Skeletal muscle satellite cell (primary cell): Measurements from ENCODE around the gene ARPP19.
A peak's percentile ranks its signal among the peaks of the same experiment; 100 is the strongest.
"Not testable (repeated sequence)": the region's sequence is repeated elsewhere in the genome, so short reads cannot be mapped to it uniquely, and the experiment has no call there.

Experiments used
- H3K27me3 ChIP-seq: 2 replicates; pipeline ENCODE4 v1.7.0; 2013; ENCODE audit warnings: low read length; ENCODE audit not compliant: control insufficient read depth, insufficient read depth
- H3K36me3 ChIP-seq: 2 replicates; pipeline ENCODE4 v1.7.0; 2013; ENCODE audit warnings: mild to moderate bottlenecking, control low read depth, low read length; ENCODE audit not compliant: insufficient read depth
- H3K4me1 ChIP-seq: 2 replicates; pipeline ENCODE4 v1.7.0; 2013; ENCODE audit warnings: low read length; ENCODE audit not compliant: control insufficient read depth, insufficient read depth
- H3K4me2 ChIP-seq: 2 replicates; pipeline ENCODE4 v1.7.0; 2013; ENCODE audit warnings: mild to moderate bottlenecking, low read length
- H3K4me3 ChIP-seq: 2 replicates; pipeline ENCODE4 v1.7.0; 2013; ENCODE audit warnings: low read length
- H3K9ac ChIP-seq: 2 replicates; pipeline ENCODE4 v1.7.0; 2013; ENCODE audit warnings: mild to moderate bottlenecking, low read depth, low read length, moderate library complexity
- H3K9me3 ChIP-seq: replicated peaks from 2 replicates; pipeline ENCODE4 v1.7.0; 2013; ENCODE audit warnings: mild to moderate bottlenecking, control low read depth, low read length

The ARPP19 gene

GRCh38 chr15:52523647-52524046, 45.2 kb downstream of the ARPP19 start:
- Histone ChIP-seq H3K27me3 (no peaks in the 10 kb centered on the region), H3K4me1 (peaks cover 20% of the 10 kb centered on the region), H3K36me3 (no peaks in the 10 kb centered on the region), H3K9ac (no peak overlapping the region), H3K9me3 (no peaks in the 10 kb centered on the region), H3K4me3 (no peak overlapping the region), H3K4me2 (peak overlapping the region; percentile 40)

DNA sequence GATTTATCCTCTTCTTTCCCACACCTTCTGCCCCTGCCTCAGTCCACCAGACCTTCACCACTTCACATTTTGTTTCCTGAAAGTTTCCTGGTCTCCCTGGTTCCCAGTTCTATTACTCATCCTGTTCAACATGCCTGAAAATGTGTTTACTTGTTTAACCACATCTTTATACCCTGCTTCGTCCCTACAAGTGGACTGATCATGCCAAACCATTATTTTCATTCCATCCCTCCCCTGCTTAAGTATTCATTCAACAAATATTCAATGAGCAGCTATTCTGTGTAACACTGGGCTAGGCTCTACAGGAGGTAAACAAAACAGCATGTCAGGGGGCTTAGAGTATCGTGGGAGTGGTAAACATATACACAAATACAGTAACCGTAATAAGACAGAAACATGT, 45.6 kb downstream of the ARPP19 start:
- H3K4me3 ChIP-seq, result no peak overlapping the region
- H3K9me3 ChIP-seq, result no peaks in the 10 kb centered on the region
- peak overlapping the region; percentile 26 for H3K9ac ChIP-seq
- peaks cover 20% of the 10 kb centered on the region for H3K4me1 ChIP-seq
- H3K27me3 ChIP-seq, result no peaks in the 10 kb centered on the region
- H3K4me2 ChIP-seq, result peak overlapping the region; percentile 40
- no peaks in the 10 kb centered on the region for H3K36me3 ChIP-seq

DNA sequence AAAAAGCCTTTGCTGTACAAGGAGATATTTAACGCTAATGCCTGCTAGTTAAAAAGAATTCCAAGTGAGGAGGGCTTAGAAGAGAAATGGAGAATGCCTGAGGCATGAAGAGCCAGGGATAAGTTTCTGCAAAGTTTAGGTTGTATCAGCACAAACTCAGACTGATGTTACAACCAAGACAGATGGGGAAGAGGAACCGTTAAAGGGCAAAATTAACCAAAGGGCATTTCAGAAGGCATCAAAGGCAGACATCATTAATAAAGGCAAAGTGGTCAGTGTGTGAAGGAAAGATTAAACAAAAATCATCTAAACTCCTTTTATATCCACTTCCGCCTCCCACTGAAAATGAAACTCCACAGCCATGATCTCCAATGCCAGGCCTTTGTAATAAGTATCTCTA, 47.1 kb downstream of the ARPP19 start:
- Histone ChIP-seq H3K4me1 (peaks cover 14% of the 10 kb centered on the region), H3K4me3 (no peak overlapping the region), H3K27me3 (no peaks in the 10 kb centered on the region), H3K4me2 (no peak overlapping the region), H3K9ac (no peak overlapping the region), H3K36me3 (no peaks in the 10 kb centered on the region), H3K9me3 (no peaks in the 10 kb centered on the region)

DNA sequence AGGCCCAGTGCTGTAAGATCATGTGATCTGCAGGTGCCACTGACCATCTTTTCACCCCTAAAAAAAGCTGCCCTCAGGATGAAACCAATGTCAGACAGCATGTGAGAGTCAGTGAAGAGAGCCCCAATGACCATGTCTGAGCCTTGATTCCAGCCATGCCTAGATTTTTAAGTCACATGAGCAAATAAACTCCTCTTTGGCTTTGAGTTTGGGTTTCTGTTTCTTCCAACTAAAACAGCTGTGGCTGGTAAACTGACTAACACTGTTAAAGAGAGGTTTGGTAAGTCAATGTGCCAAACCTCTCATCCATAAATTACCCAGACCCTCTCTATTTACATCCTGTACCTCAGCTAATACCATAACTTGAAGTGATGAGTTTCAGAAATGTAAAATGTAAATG, 48.4 kb downstream of the ARPP19 start:
- no peak overlapping the region for H3K9ac ChIP-seq
- H3K4me1 ChIP-seq, result peaks cover 14% of the 10 kb centered on the region
- H3K36me3 ChIP-seq, result no peaks in the 10 kb centered on the region
- H3K27me3 ChIP-seq, result no peaks in the 10 kb centered on the region
- H3K4me3 ChIP-seq, result no peak overlapping the region
- H3K9me3 ChIP-seq, result no peaks in the 10 kb centered on the region
- H3K4me2 ChIP-seq, result no peak overlapping the region

GRCh38 chr15:52518487-52519371, 50.1 kb downstream of the ARPP19 start:
- no peak overlapping the region for H3K4me2 ChIP-seq
- no peak overlapping the region for H3K9ac ChIP-seq
- H3K36me3 ChIP-seq, result no peaks in the 10 kb centered on the region
- H3K9me3 ChIP-seq, result no peaks in the 10 kb centered on the region
- no peaks in the 10 kb centered on the region for H3K27me3 ChIP-seq
- H3K4me3 ChIP-seq, result no peak overlapping the region
- peaks cover 12% of the 10 kb centered on the region for H3K4me1 ChIP-seq

DNA sequence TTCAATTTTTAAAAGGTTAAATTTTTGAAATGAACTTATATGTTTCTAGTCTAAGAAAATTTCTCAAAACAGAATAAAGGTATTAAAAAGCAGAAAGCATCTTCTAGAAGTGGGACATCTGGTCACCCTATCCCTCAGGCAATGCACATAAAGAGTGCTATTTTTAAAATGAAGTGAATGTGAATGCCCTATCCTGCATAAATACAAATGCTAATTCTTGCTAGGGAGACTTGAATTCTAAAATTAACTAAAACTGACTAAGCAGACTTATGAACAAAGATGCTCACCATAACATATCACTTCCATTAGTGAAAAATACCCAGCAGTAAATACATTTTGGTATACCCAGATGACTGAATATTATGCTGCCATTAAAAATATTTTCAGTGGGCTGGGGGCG, 51.8 kb downstream of the ARPP19 start:
- no peaks in the 10 kb centered on the region for H3K9me3 ChIP-seq
- H3K9ac ChIP-seq, result no peak overlapping the region
- H3K4me1 ChIP-seq, result no peaks in the 10 kb centered on the region
- H3K4me3 ChIP-seq, result no peak overlapping the region
- no peak overlapping the region for H3K4me2 ChIP-seq
- no peaks in the 10 kb centered on the region for H3K27me3 ChIP-seq
- no peaks in the 10 kb centered on the region for H3K36me3 ChIP-seq

DNA sequence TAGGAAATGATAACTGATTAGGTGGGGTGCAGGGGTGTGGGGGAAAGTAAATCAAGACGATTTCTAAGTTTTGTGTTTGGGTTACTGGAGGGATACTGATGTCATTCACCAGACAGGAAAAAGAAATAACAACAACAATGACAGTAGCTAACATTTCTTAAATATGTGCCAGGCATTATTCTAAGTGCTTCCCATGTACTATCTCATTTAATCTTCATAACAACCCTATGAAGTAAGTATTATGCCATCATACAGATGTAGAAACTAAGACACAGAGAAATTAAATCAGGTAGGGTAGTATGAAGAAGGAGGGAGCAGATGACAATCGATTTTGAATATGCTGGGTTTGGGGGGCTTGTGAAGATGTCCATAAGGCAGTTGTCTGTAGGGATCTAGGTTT, 53.5 kb downstream of the ARPP19 start:
- Histone ChIP-seq H3K4me1 (no peaks in the 10 kb centered on the region), H3K4me2 (no peak overlapping the region), H3K27me3 (no peaks in the 10 kb centered on the region)

DNA sequence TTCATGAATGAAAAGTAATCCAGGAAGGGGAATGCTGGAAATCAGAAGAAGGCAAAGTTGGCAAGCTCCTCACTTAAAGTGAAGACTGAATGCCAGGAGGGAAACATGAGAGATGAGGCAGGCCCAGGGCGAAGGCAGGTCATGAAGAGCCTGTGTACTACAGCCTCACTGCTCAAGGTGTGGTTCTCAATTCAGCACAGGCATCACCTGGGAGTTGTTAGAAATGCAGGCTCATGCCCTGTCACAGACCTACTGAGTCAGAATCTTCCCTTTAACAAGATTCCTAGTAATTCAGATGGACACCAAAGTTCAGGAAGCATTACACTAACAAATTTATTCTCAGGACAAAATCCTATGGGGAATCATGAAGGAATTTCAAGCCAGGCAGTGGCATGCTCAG, 54.3 kb downstream of the ARPP19 start:
- H3K4me1 ChIP-seq, result no peaks in the 10 kb centered on the region
- H3K4me2 ChIP-seq, result no peak overlapping the region
- H3K9ac ChIP-seq, result no peak overlapping the region
- no peaks in the 10 kb centered on the region for H3K27me3 ChIP-seq
- H3K9me3 ChIP-seq, result no peaks in the 10 kb centered on the region
- H3K36me3 ChIP-seq, result no peaks in the 10 kb centered on the region
- H3K4me3 ChIP-seq, result no peak overlapping the region

More for the DNA sequence above, 53.5 kb downstream of the ARPP19 start:
- Histone ChIP-seq H3K36me3 (no peaks in the 10 kb centered on the region), H3K9ac (no peak overlapping the region), H3K9me3 (no peaks in the 10 kb centered on the region), H3K4me3 (no peak overlapping the region)

DNA sequence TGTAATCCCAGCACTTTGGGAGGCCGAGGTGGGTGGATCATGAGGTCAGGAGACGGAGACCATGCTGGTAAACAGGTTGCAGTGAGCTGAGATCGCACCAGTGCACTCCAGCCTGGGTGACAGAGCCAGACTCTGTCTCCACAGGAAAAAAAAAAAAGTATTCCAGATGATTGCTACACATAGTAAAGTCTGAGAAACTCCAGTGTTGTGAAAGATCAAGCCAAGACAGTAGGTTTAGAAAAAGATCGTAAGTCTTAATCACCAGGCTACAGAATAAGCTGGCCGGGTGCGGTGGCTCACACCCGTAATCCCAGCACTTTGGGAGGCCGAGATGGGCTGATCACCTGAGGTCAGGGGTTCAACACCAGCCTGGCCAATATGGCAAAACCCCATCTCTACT, 56.0 kb downstream of the ARPP19 start:
- H3K4me2 ChIP-seq, H3K27me3 ChIP-seq, H3K4me1 ChIP-seq, H3K9ac ChIP-seq, H3K9me3 ChIP-seq, H3K36me3 ChIP-seq, H3K4me3 ChIP-seq: not testable (repeated sequence)

DNA sequence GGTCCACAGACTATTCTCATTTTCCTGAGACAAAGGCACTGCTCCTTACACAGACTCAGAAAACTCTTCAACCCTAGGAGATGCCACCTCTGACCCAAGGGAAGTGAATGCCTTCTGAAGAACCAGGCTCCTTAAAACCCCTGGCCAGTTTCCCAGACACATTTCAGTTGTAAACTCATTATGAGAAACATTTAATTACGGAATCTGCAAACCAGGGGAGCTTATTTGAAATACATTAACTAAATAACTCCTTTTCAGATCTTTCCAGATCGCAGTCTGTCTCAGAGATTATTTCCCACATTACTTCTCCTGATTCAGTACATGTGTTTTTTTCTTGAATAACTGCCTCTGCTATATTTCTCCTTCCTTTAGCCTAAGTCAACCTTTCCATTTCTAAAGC, 57.7 kb downstream of the ARPP19 start:
- Histone ChIP-seq H3K27me3 (no peaks in the 10 kb centered on the region), H3K9me3 (no peaks in the 10 kb centered on the region), H3K4me3 (no peak overlapping the region), H3K36me3 (no peaks in the 10 kb centered on the region), H3K9ac (no peak overlapping the region), H3K4me1 (no peaks in the 10 kb centered on the region), H3K4me2 (no peak overlapping the region)

- Histone ChIP-seq H3K27me3 (no peaks in the 10 kb centered on the region), H3K4me1 (peaks cover 5% of the 10 kb centered on the region), H3K4me2 (no peak overlapping the region), H3K9ac (no peak overlapping the region), H3K9me3 (no peaks in the 10 kb centered on the region), H3K36me3 (no peaks in the 10 kb centered on the region), H3K4me3 (no peak overlapping the region)
Observed at GRCh38 chr15:52509500-52510245, 59.2 kb downstream of the ARPP19 start.
